Right lobe of liver (tissue), 6 donors: ENCODE data around the gene STAT6. TPM values are rescaled to one million over a fixed set of nuclear protein-coding genes. Genes with fewer than 3 reads are reported as not detected.
A peak's percentile ranks its signal among the peaks of the same experiment; 100 is the strongest.

Experiments
- ATAC-seq, 4 donors: fragments of 200-7000 bp; cut with Tn5 transposase; one replicate each; pipeline ENCODE4 v1.9.1; 2020; ENCODE audit warnings: mild to moderate bottlenecking in 4 of 4, moderate library complexity in 4 of 4
- DNase-seq, 3 donors: peaks; one replicate each; pipeline ENCODE4 v3.0.0-alpha.2; 2020
- H3K27ac ChIP-seq, 3 donors: fragments of 200-600 bp; one replicate each; pipeline ENCODE4 v1.8.0; 2022
- H3K27me3 ChIP-seq, 2 donors: fragments of 200-600 bp; one replicate each; pipeline ENCODE4 v1.8.0; 2022
- H3K36me3 ChIP-seq, 4 donors: fragments of 200-600 bp; sonication (generic) in 1 of 4; one replicate each; pipeline versions ENCODE4 v1.5.1 to v1.8.0; 2017 to 2022; ENCODE audit warnings: control low read depth in 1 of 4
- H3K4me1 ChIP-seq, 4 donors: fragments of 200-600 bp; sonication (generic) in 1 of 4; one replicate each; pipeline versions ENCODE4 v1.5.1 to v1.8.0; 2017 to 2022; ENCODE audit warnings: control low read depth in 1 of 4
- H3K4me3 ChIP-seq, 3 donors: fragments of 200-600 bp; one replicate each; pipeline ENCODE4 v1.8.0; 2022
- H3K9me3 ChIP-seq, 4 donors: fragments of 200-600 bp; sonication (generic) in 1 of 4; one replicate each; pipeline versions ENCODE4 v1.5.1 to v1.8.0; 2017 to 2022; ENCODE audit warnings: control low read depth in 1 of 4
- CTCF ChIP-seq, 4 donors: fragments of 200-600 bp in 3 of 4; fragments of 450-650 bp in 1 of 4; IDR thresholded peaks; one replicate each; pipeline versions ENCODE4 v1.5.1 to v1.8.0; 2016 to 2022; ENCODE audit warnings: antibody characterized with exemption in 4 of 4, mild to moderate bottlenecking in 2 of 4
- POLR2A ChIP-seq: fragments of 450-650 bp; IDR thresholded peaks from one replicate; pipeline ENCODE4 v1.6.1; 2017; ENCODE audit warnings: antibody characterized with exemption, mild to moderate bottlenecking
- WGBS: methylation state at CpG from one replicate; pipeline ENCODE4 v1.1.6; 2018; ENCODE audit warnings: low coverage, low lambda C conversion rate; ENCODE audit not compliant: insufficient coverage; ENCODE audit errors: missing lambda C conversion rate; 5-methylcytosine and 5-hydroxymethylcytosine counted together
- intact Hi-C, 2 donors: fragments of 100-400 bp; cut with DNase I; formaldehyde crosslinking; loops; one replicate each; pipeline versions ENCODE4 v1.11.2 to v1.14.1; 2022
- total RNA-seq, 6 experiments: library from RNA; depleted of rRNA in 2 of 6; stranded (reverse); fragments of >200 nt in 2 of 6; fragmentation: NEBNext Ultra II Directional in 3 of 6; extraction: Animal tissue kit (Norgen Biotek cat#: 25700) in 3 of 6; gene quantifications; one replicate each; pipeline versions ENCODE4 v1.1.0 to v1.2.4, GENCODE V29; 2016 to 2023
- donor health status: DM: no; HTN: yes; CAD: no.
- donor health status: DM: no; HTN: no; CAD: no.
- donor health status: DM: no; HTN: no; CAD: no.
- donor health status: DM: no; HTN: yes; CAD: no.
- donor health status: DM: no; HTN: yes; CAD: no.

STAT6 gene
- total RNA-seq, 6 experiments from 2014 or later = 61.8 to 108 (median 94.7) TPM

GRCh38 chr12:57138526-57139272, 27.5 kb upstream of the STAT6 start:
- no peaks in the 10 kb centered on the region for H3K9me3 ChIP-seq
- intact Hi-C loops = no loop called here
- DNase-seq = peak; percentile 88 to 96 (median 94)
- H3K27ac ChIP-seq = peak overlapping the region; percentile 59 to 96 (median 68)
- 10% methylated on average over 13 of the region's 13 CpGs for WGBS
- H3K4me3 ChIP-seq = peak overlapping the region in 1 of 3 donors; percentile 26
- peak; percentile 8 for TF ChIP-seq POLR2A
- TF ChIP-seq CTCF (IDR thresholded peaks at IDR 0.05) = no peak
- H3K27me3 ChIP-seq = no peaks in the 10 kb centered on the region
- ATAC-seq = peak; percentile 80 to 92 (median 88)
- peaks cover 0 to 87% (median 44%) of the 10 kb centered on the region in 4 donors for H3K4me1 ChIP-seq
- H3K36me3 ChIP-seq = peaks cover 0 to 41% (median 19%) of the 10 kb centered on the region in 4 donors

GRCh38 chr12:57135527-57136326, 24.6 kb upstream of the STAT6 start:
- WGBS = 33% methylated on average over 7 of the region's 18 CpGs
- H3K9me3 ChIP-seq = no peaks in the 10 kb centered on the region
- ATAC-seq (no peak), DNase-seq (peak in 1 of 3 donors; percentile 27)
- H3K27ac ChIP-seq = peak overlapping the region; percentile 26 to 96 (median 40)
- H3K4me3 ChIP-seq = no peak overlapping the region
- peaks cover 0 to 17% (median under 1%) of the 10 kb centered on the region in 4 donors for H3K36me3 ChIP-seq
- TF ChIP-seq CTCF (IDR thresholded peaks at IDR 0.05) (no peak), POLR2A (no peak)
- H3K27me3 ChIP-seq = no peaks in the 10 kb centered on the region
- peaks cover 0 to 96% (median 50%) of the 10 kb centered on the region in 4 donors for H3K4me1 ChIP-seq
- intact Hi-C loops = no loop called here

GRCh38 chr12:57134949-57135348, 23.8 kb upstream of the STAT6 start:
- H3K4me3 ChIP-seq = no peak overlapping the region
- ATAC-seq = no peak

GRCh38 chr12:57133916-57134315, 22.8 kb upstream of the STAT6 start:
- 47% methylated on average over 4 of the region's 6 CpGs for WGBS
- intact Hi-C loops = no loop called here
- Histone ChIP-seq H3K27ac (peak overlapping the region in 2 of 3 donors; percentile 29 to 96), H3K4me1 (peaks cover 0 to 82% (median 42%) of the 10 kb centered on the region in 4 donors), H3K9me3 (no peaks in the 10 kb centered on the region), H3K27me3 (no peaks in the 10 kb centered on the region), H3K4me3 (no peak overlapping the region), H3K36me3 (peaks cover 0 to under 1% (median 0%) of the 10 kb centered on the region in 4 donors)
- no peak for TF ChIP-seq POLR2A
- no peak for TF ChIP-seq CTCF (IDR thresholded peaks at IDR 0.05)
- DNase-seq (no peak), ATAC-seq (no peak)

More at GRCh38 chr12:57134949-57135348, 23.8 kb upstream of the STAT6 start:
- DNase-seq = no peak
- no peaks in the 10 kb centered on the region for H3K9me3 ChIP-seq
- H3K4me1 ChIP-seq = peaks cover 0 to 93% (median 47%) of the 10 kb centered on the region in 4 donors
- intact Hi-C loops = no loop called here
- WGBS = 44% methylated on average over 3 of the region's 9 CpGs
- peaks cover 0 to 9% (median 0%) of the 10 kb centered on the region in 4 donors for H3K36me3 ChIP-seq
- no peaks in the 10 kb centered on the region for H3K27me3 ChIP-seq
- H3K27ac ChIP-seq = peak overlapping the region in 2 of 3 donors; percentile 26 to 96
- TF ChIP-seq POLR2A = no peak
- TF ChIP-seq CTCF (IDR thresholded peaks at IDR 0.05) = no peak
